HepG2 (cell line): ENCODE measurements around the gene GNAT2. TPM values are rescaled to one million over a fixed set of nuclear protein-coding genes. Genes with fewer than 3 reads are reported as not detected.
A peak's percentile ranks its signal among the peaks of the same experiment; 100 is the strongest.

Source experiments
- ATAC-seq: fragments of 200-7000 bp; cut with Tn5 transposase; 3 replicates; pipeline ENCODE4 v1.9.1; 2020; ENCODE audit warnings: mild to moderate bottlenecking, moderate library complexity
- BruUV-seq: library from RNA; stranded (reverse); fragments of 400-500 nt; replicated peaks from 2 replicates; lab custom pipeline; 2021; lab: Mats Ljungman, UMichigan
- CTCF ChIA-PET: fragments of 300-600 bp; formaldehyde crosslinking; extraction: SDS; loops from one replicate; lab custom pipeline; 2021; ENCODE audit warnings: low total read pairs, inconsistent platforms, low intra/inter-chr PET ratio; lab: Yijun Ruan, JAX
- POLR2A ChIA-PET: fragments of 350-600 bp; sonication (Branson Sonifier 250); formaldehyde crosslinking; loops from one replicate; lab custom pipeline; 2020; ENCODE audit warnings: antibody characterized with exemption, inconsistent platforms; lab: Yijun Ruan, JAX
- DNase-seq: peaks from one replicate; pipeline ENCODE4 v3.0.0-alpha.2; 2015; ENCODE audit warnings: low spot score
- FAIRE-seq: peaks from 3 replicates; lab custom pipeline; 2011; peaks lifted over from hg19 to GRCh38; lab: Jason Lieb, UNC
- H2AFZ ChIP-seq: one replicate; pipeline ENCODE4 v1.6.1; 2011; ENCODE audit warnings: low read length, inconsistent platforms
- H3K27ac ChIP-seq: fragments of 300-600 bp; 3 replicates; pipeline ENCODE4 v1.8.0; 2011; ENCODE audit warnings: mixed run types, mild to moderate bottlenecking, mixed read lengths, low read length, inconsistent platforms; ENCODE audit not compliant: insufficient read depth; ENCODE audit errors: extremely low read length
- H3K27me3 ChIP-seq, 2 experiments: fragments of 200-600 bp in 1 of 2; 2 replicates in 1 of 2; 3 replicates in 1 of 2; pipeline versions ENCODE4 v1.6.0 to v1.8.0; 2011; ENCODE audit warnings: low read length in 2 of 2, mild to moderate bottlenecking in 2 of 2, moderate library complexity in 2 of 2, inconsistent platforms in 1 of 2; ENCODE audit not compliant: insufficient read depth in 2 of 2, control insufficient read depth in 1 of 2
- H3K36me3 ChIP-seq, 2 experiments: fragments of 200-600 bp in 1 of 2; replicated peaks in 1 of 2; 2 replicates in 1 of 2; 3 replicates in 1 of 2; pipeline versions ENCODE4 v1.5.1 to v1.8.0; 2011; ENCODE audit warnings: low read length in 2 of 2, inconsistent platforms in 1 of 2; ENCODE audit not compliant: insufficient read depth in 2 of 2, control insufficient read depth in 1 of 2
- H3K4me1 ChIP-seq: 2 replicates; pipeline ENCODE4 v1.5.1; 2012; ENCODE audit warnings: low read length, inconsistent platforms; ENCODE audit not compliant: insufficient read depth
- H3K4me2 ChIP-seq: 2 replicates; pipeline ENCODE4 v1.6.0; 2011; ENCODE audit warnings: low read depth, low read length, inconsistent platforms
- H3K4me3 ChIP-seq, 3 experiments: fragments of 200-600 bp in 1 of 3; sonication (generic), shearing (Covaris generic) in 1 of 3; replicated peaks in 1 of 3; 2 replicates each; pipeline ENCODE4 v1.5.1; 2011 to 2016; ENCODE audit warnings: low read length in 3 of 3, inconsistent platforms in 2 of 3, low read depth in 2 of 3, mild to moderate bottlenecking in 2 of 3, control low read depth in 1 of 3, mixed read lengths in 1 of 3; ENCODE audit not compliant: insufficient read depth in 1 of 3
- H3K79me2 ChIP-seq: one replicate; pipeline ENCODE4 v1.6.1; 2011; ENCODE audit warnings: low read length, inconsistent platforms; ENCODE audit not compliant: insufficient read depth
- H3K9ac ChIP-seq: 2 replicates; pipeline ENCODE4 v1.6.0; 2011; ENCODE audit warnings: mild to moderate bottlenecking, low read depth, low read length, inconsistent platforms; ENCODE audit not compliant: insufficient read depth
- H3K9me3 ChIP-seq: 2 replicates; pipeline ENCODE4 v1.5.1; 2012; ENCODE audit warnings: mild to moderate bottlenecking, low read length
- H4K20me1 ChIP-seq: 2 replicates; pipeline ENCODE4 v1.6.0; 2011; ENCODE audit warnings: inconsistent platforms, mild to moderate bottlenecking, low read length, moderate library complexity; ENCODE audit not compliant: insufficient read depth
- AHR ChIP-seq: IDR thresholded peaks from 2 replicates; pipeline ENCODE4 v1.6.1; 2018; ENCODE audit warnings: missing genetic modification reagents, missing compliant biosample characterization
- IKZF1 ChIP-seq: fragments of 450-650 bp; IDR thresholded peaks from 2 replicates; pipeline ENCODE4 v1.7.1; 2016
- TCF12 ChIP-seq, 2 experiments: fragments of 450-650 bp in 1 of 2; sonication (generic) in 1 of 2; formaldehyde crosslinking in 1 of 2; IDR thresholded peaks; 2 replicates each; pipeline versions ENCODE4 v1.6.1 to v1.8.0; 2017 to 2022; ENCODE audit warnings: antibody characterized with exemption in 1 of 2, mild to moderate bottlenecking in 1 of 2, missing genetic modification reagents in 1 of 2, moderate library complexity in 1 of 2
- ZNF256 ChIP-seq: sonication (generic); formaldehyde crosslinking; conservative IDR thresholded peaks from 2 replicates; pipeline ENCODE4 v1.4.0; 2020; ENCODE audit warnings: missing genetic modification reagents
- ZNF564 ChIP-seq: sonication (generic); formaldehyde crosslinking; IDR thresholded peaks from 2 replicates; pipeline ENCODE4 v1.8.1; 2023; ENCODE audit warnings: mild to moderate bottlenecking, missing genetic modification reagents
- ZNF747 ChIP-seq: sonication (generic); formaldehyde crosslinking; IDR thresholded peaks from 2 replicates; pipeline ENCODE4 v1.8.1; 2023; ENCODE audit warnings: missing genetic modification reagents, mild to moderate bottlenecking, borderline replicate concordance
- ZNF749 ChIP-seq: sonication (generic); formaldehyde crosslinking; IDR thresholded peaks from 2 replicates; pipeline ENCODE4 v1.8.0; 2022; ENCODE audit warnings: mild to moderate bottlenecking, missing genetic modification reagents, moderate library complexity, borderline replicate concordance
- WGBS: methylation state at CpG from one replicate; pipeline ENCODE4 v1.1.6; 2017; ENCODE audit warnings: low lambda C conversion rate; 5-methylcytosine and 5-hydroxymethylcytosine counted together
- in situ Hi-C: cut with HindIII; loops from 2 replicates; pipeline ENCODE4 v1.10.0; 2017; ENCODE audit warnings: low pct_unique_long_range_greater_than_20kb; ENCODE audit not compliant: extremely low pct_ligation_motif_present
- intact Hi-C: fragments of 100-400 bp; cut with micrococcal nuclease; formaldehyde crosslinking; loops from one replicate; pipeline ENCODE4 v1.10.0; 2022; ENCODE audit not compliant: unreplicated experiment
- polyA plus RNA-seq, 8 experiments: library from polyadenylated mRNA; depleted of rRNA in 3 of 8; stranded (reverse) in 7 of 8; unstranded in 1 of 8; fragments of >200 nt; fragmentation: Illumina TruSeq in 4 of 8; extraction: Trizol in 4 of 8; gene quantifications; 2 replicates each; pipeline versions ENCODE4 v1.2.1 to v1.2.3, GENCODE V29; 2011 to 2016; ENCODE audit warnings: low read depth in 4 of 8, missing spikeins in 1 of 8, mixed read lengths in 1 of 8; ENCODE audit not compliant: insufficient read depth in 1 of 8
- total RNA-seq, 5 experiments: library from RNA; depleted of rRNA; stranded (reverse); fragments of >200 nt; fragmentation: Illumina TruSeq; extraction: Trizol; gene quantifications; 2 replicates each; pipeline ENCODE4 v1.2.3, GENCODE V29; 2016; ENCODE audit warnings: low read depth in 1 of 5
- TF ChIP-seq, protein P1 (sequence below): sonication (generic); formaldehyde crosslinking; IDR thresholded peaks from 2 replicates; pipeline ENCODE4 v1.4.0; 2020; ENCODE audit warnings: mild to moderate bottlenecking, missing genetic modification reagents
- TF ChIP-seq, protein P2 (sequence below): sonication (generic); formaldehyde crosslinking; conservative IDR thresholded peaks from 2 replicates; pipeline ENCODE4 v1.4.0; 2020; ENCODE audit warnings: missing genetic modification reagents
- TF ChIP-seq, protein P3 (sequence below): sonication (generic); formaldehyde crosslinking; IDR thresholded peaks from 2 replicates; pipeline ENCODE4 v1.9.0; 2022; ENCODE audit warnings: missing genetic modification reagents, mild to moderate bottlenecking, borderline replicate concordance

GNAT2 gene
- total and polyA plus RNA-seq, 2 of the 13 experiments (the other 11 are each of a cell fraction or from before 2014, with no cell fraction given), result 0.08 to 0.20 TPM

DNA sequence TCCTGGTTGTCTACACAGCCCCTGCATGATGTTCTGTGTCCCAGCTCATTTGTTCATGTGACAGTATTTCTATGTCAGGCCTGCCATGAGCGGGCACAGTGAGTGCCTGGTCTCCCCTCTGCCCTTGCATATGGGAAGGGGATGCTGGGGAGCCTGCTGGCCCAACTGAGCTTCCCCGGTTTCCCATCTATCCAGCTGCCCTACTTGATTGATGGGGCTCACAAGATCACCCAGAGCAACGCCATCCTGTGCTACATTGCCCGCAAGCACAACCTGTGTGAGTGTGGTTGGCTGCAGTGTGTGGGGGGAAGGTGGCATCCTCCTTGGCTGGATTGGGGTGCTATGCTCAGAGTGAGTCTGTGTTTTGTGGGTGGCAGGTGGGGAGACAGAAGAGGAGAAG is 38.0 kb upstream of the GNAT2 start:
- ATAC-seq (no peak), DNase-seq (no peak), FAIRE-seq (no peak)
- no peak overlapping the region for H3K9ac ChIP-seq
- POLR2A ChIA-PET, result no interaction called here
- peak overlapping the region; percentile 99; the same call in 1 of the 2 replicates for H3K4me2 ChIP-seq
- H2AFZ ChIP-seq, result no peak overlapping the region
- no peaks in the 10 kb centered on the region for H3K9me3 ChIP-seq
- CTCF ChIA-PET, result no interaction called here
- in situ Hi-C loops, result no loop called here
- no peaks in the 10 kb centered on the region for H4K20me1 ChIP-seq
- no peaks in the 10 kb centered on the region; a peak in 2 of 5 replicates for H3K36me3 ChIP-seq
- peaks cover 35% of the 10 kb centered on the region for H3K4me1 ChIP-seq
- no peak overlapping the region for H3K27ac ChIP-seq
- no peaks in the 10 kb centered on the region for H3K79me2 ChIP-seq
- TF ChIP-seq ZNF749 (no peak), TCF12 (IDR thresholded peaks at IDR 0.05) (no peak), TCF12 (CRISPR knock-in tag; IDR thresholded peaks at IDR 0.05) (no peak)
- TF ChIP-seq, all 625 proteins: peak for 0
- 100% methylated on average over 3 of the region's 4 CpGs for WGBS
- Histone ChIP-seq H3K4me3 (no peak overlapping the region), H3K27me3 (0 out of 5 replicates have a peak, but pooled peaks cover 0 to 4% of the 10 kb centered on the region in 2 experiments)
- intact Hi-C loops, result loop anchor here (5.0 kb wide), 1 partner anchor 115 kb away; no protein-coding TSS in a partner anchor
- no TSS peak for BruUV-seq

DNA sequence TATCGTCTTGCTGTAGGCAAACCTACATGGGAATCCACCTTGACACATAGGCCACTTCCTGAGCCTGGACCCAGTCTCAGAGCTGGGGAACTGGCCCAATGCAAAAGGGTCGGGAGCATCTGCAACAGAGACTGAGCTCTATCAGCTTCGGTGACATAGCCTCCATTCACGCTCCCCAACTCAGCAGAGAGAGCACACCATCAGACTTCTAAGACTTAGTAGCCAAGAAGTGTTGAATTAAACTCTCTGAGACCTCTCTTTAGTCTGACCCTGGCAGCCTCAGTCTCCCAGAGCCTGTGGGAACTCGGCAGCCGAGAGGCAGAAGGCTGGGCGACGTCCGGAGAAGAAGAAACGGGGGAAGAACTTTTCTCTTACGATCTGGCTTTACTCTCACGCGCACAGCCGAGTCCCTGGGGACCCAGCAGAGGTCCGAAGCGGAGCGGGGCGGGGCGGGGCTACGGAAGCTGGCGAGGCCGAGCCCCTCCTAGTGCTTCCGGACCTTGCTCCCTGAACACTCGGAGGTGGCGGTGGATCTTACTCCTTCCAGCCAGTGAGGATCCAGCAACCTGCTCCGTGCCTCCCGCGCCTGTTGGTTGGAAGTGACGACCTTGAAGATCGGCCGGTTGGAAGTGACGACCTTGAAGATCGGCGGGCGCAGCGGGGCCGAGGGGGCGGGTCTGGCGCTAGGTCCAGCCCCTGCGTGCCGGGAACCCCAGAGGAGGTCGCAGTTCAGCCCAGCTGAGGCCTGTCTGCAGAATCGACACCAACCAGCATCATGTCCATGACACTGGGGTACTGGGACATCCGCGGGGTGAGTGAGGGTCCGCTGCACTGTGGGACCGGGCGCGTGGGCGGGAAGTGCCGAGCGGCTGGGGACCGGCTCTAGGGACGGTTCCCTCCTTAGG is 36.5 kb upstream of the GNAT2 start, which contains the start of gene GSTM4:
GSTM4 (plus strand) TSS at position 485 of the 905 bp plus-strand sequence; CDS start at position 776, 291 bp downstream.
- no peaks in the 10 kb centered on the region for H4K20me1 ChIP-seq
- H3K4me3 ChIP-seq, result peak within 1 kb of the TSS; percentile 83 to 88 (median 86)
- under 1% methylated on average over 22 of the region's 54 CpGs for WGBS
- in situ Hi-C loops, result no loop called here
- H2AFZ ChIP-seq, result peak within 1 kb of the TSS; percentile 59
- intact Hi-C loops, result loop anchor here (5.0 kb wide), 1 partner anchor 116 kb away; no protein-coding TSS in a partner anchor
- FAIRE-seq (peak; percentile 42), ATAC-seq (peak; percentile 97), DNase-seq (peak; percentile 59)
- CTCF ChIA-PET, result no interaction called here
- H3K79me2 ChIP-seq, result no peaks in the 10 kb centered on the region
- peaks cover 35% of the 10 kb centered on the region for H3K4me1 ChIP-seq
- H3K9me3 ChIP-seq, result no peaks in the 10 kb centered on the region
- peak within 1 kb of the TSS; percentile 59 for H3K27ac ChIP-seq
- H3K9ac ChIP-seq, result peak within 1 kb of the TSS; percentile 75
- BruUV-seq, result TSS peak; percentile 82
- H3K4me2 ChIP-seq, result peak within 1 kb of the TSS; percentile 99
- POLR2A ChIA-PET, result interaction anchor here (0.7 to 2.2 kb wide), 9 partner anchors 12 to 379 kb away, joined by 3 to 12 read pairs (median 3); partner anchors contain the start of genes EPS8L3, GNAI3, GSTM2 and STRIP1
- H3K36me3 ChIP-seq, result no peaks in the 10 kb centered on the region; a peak in 1 of 5 replicates
- H3K27me3 ChIP-seq, result 0 out of 5 replicates have a peak, but pooled peaks cover 0 to 4% of the 10 kb centered on the region in 2 experiments
- TF ChIP-seq, protein P1, sequence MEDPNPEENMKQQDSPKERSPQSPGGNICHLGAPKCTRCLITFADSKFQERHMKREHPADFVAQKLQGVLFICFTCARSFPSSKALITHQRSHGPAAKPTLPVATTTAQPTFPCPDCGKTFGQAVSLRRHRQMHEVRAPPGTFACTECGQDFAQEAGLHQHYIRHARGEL (CRISPR knock-in tag), result 0 out of 2 replicates have a peak, but pooled peaks have one; percentile 55
- 0 out of 2 replicates have a peak, but pooled peaks have one; percentile 54 for TF ChIP-seq ZNF256 (CRISPR knock-in tag)
- no peak for TF ChIP-seq TCF12 (IDR thresholded peaks at IDR 0.05)
- TF ChIP-seq TCF12 (CRISPR knock-in tag; IDR thresholded peaks at IDR 0.05), result 0 out of 2 replicates have a peak, but pooled peaks have one; percentile 61
- TF ChIP-seq, protein P2, sequence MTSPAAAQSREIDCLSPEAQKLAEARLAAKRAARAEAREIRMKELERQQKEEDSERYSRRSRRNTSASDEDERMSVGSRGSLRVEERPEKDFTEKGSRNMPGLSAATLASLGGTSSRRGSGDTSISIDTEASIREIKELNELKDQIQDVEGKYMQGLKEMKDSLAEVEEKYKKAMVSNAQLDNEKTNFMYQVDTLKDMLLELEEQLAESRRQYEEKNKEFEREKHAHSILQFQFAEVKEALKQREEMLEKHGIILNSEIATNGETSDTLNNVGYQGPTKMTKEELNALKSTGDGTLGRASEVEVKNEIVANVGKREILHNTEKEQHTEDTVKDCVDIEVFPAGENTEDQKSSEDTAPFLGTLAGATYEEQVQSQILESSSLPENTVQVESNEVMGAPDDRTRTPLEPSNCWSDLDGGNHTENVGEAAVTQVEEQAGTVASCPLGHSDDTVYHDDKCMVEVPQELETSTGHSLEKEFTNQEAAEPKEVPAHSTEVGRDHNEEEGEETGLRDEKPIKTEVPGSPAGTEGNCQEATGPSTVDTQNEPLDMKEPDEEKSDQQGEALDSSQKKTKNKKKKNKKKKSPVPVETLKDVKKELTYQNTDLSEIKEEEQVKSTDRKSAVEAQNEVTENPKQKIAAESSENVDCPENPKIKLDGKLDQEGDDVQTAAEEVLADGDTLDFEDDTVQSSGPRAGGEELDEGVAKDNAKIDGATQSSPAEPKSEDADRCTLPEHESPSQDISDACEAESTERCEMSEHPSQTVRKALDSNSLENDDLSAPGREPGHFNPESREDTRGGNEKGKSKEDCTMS (CRISPR knock-in tag), result no peak
- 0 out of 2 replicates have a peak, but pooled peaks have one; percentile 70 for TF ChIP-seq ZNF564 (CRISPR knock-in tag)
- TF ChIP-seq IKZF1, result no peak
- TF ChIP-seq, protein P3, sequence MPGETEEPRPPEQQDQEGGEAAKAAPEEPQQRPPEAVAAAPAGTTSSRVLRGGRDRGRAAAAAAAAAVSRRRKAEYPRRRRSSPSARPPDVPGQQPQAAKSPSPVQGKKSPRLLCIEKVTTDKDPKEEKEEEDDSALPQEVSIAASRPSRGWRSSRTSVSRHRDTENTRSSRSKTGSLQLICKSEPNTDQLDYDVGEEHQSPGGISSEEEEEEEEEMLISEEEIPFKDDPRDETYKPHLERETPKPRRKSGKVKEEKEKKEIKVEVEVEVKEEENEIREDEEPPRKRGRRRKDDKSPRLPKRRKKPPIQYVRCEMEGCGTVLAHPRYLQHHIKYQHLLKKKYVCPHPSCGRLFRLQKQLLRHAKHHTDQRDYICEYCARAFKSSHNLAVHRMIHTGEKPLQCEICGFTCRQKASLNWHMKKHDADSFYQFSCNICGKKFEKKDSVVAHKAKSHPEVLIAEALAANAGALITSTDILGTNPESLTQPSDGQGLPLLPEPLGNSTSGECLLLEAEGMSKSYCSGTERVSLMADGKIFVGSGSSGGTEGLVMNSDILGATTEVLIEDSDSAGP, result peak; percentile 87
- TF ChIP-seq AHR (CRISPR knock-in tag), result peak; percentile 59; the same call in 1 of the 2 replicates
- no peak for TF ChIP-seq ZNF747 (CRISPR knock-in tag)
